ENCODE results near the gene RAB5B. TPM values are rescaled to one million over a fixed set of nuclear protein-coding genes. Genes with fewer than 3 reads are reported as not detected.

RAB5B gene
- total RNA-seq, 2 donors from 2014 or later = 91.3 to 95.5 TPM

DNA sequence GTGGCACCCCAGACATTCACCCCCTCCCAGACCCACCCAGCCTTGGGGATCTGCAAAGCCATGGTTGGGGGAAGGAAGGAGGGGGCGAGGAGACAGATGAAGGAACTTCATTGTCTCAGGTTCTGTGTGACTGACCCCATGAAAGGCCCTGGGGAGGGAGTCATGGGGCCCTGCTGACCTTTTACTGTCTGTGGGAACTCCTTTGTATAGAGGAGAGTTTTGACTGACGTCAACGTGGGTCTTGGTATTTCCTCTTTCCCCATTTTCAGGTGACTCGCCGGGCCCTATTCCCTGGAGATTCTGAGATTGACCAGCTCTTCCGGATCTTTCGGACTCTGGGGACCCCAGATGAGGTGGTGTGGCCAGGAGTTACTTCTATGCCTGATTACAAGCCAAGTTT is 3.1 kb upstream of the RAB5B start:
- Histone ChIP-seq H3K27ac (ENCODE audit: low read depth, low read length) (no peak overlapping the region), H3K4me3 (ENCODE audit: low read length) (no peak overlapping the region), H3K27me3 (ENCODE audit: control insufficient read depth, insufficient read depth, low read length, poor library complexity, severe bottlenecking) (no peaks in the 10 kb centered on the region), H3K9me3 (ENCODE audit: control insufficient read depth, low read length) (no peaks in the 10 kb centered on the region), H3K4me1 (ENCODE audit: control insufficient read depth, insufficient read depth, low read length) (peaks cover 10% of the 10 kb centered on the region), H3K9ac (ENCODE audit: extremely low read depth, low read length, poor library complexity, severe bottlenecking) (no peak overlapping the region), H3K36me3 (ENCODE audit: control insufficient read depth, insufficient read depth, low read length) (peaks cover 45% of the 10 kb centered on the region)
- Mint-ChIP-seq H3K9me3 (no peaks in the 10 kb centered on the region), H3K4me3 (no peak overlapping the region), H3K27ac (no peak overlapping the region), H3K36me3 (ENCODE audit: low read depth) (peaks cover 28% of the 10 kb centered on the region), H3K27me3 (ENCODE audit: insufficient read depth) (no peaks in the 10 kb centered on the region), H3K4me1 (peaks cover 33% of the 10 kb centered on the region)
- WGBS, 2 experiments (ENCODE audit: insufficient coverage in 1 of 2, insufficient read length in 1 of 2) = 94% methylated on average over 7 of the region's 7 CpGs; no CpG with 5 or more reads in 1 of the 2 experiments
- TF ChIP-seq, protein P1, sequence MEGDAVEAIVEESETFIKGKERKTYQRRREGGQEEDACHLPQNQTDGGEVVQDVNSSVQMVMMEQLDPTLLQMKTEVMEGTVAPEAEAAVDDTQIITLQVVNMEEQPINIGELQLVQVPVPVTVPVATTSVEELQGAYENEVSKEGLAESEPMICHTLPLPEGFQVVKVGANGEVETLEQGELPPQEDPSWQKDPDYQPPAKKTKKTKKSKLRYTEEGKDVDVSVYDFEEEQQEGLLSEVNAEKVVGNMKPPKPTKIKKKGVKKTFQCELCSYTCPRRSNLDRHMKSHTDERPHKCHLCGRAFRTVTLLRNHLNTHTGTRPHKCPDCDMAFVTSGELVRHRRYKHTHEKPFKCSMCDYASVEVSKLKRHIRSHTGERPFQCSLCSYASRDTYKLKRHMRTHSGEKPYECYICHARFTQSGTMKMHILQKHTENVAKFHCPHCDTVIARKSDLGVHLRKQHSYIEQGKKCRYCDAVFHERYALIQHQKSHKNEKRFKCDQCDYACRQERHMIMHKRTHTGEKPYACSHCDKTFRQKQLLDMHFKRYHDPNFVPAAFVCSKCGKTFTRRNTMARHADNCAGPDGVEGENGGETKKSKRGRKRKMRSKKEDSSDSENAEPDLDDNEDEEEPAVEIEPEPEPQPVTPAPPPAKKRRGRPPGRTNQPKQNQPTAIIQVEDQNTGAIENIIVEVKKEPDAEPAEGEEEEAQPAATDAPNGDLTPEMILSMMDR (conservative IDR thresholded peaks at IDR 0.05) = no peak
- no peak for DNase-seq

- Mint-ChIP-seq H3K27me3 (ENCODE audit: insufficient read depth) (no peaks in the 10 kb centered on the region), H3K4me3 (no peak overlapping the region), H3K27ac (peak overlapping the region; percentile 71), H3K4me1 (peaks cover 35% of the 10 kb centered on the region), H3K36me3 (ENCODE audit: low read depth) (peaks cover 38% of the 10 kb centered on the region), H3K9me3 (no peaks in the 10 kb centered on the region)
- Histone ChIP-seq H3K27me3 (ENCODE audit: control insufficient read depth, insufficient read depth, low read length, poor library complexity, severe bottlenecking) (no peaks in the 10 kb centered on the region), H3K4me1 (ENCODE audit: control insufficient read depth, insufficient read depth, low read length) (peaks cover 10% of the 10 kb centered on the region), H3K36me3 (ENCODE audit: control insufficient read depth, insufficient read depth, low read length) (peaks cover 55% of the 10 kb centered on the region), H3K9me3 (ENCODE audit: control insufficient read depth, low read length) (no peaks in the 10 kb centered on the region), H3K9ac (ENCODE audit: extremely low read depth, low read length, poor library complexity, severe bottlenecking) (no peak overlapping the region), H3K27ac (ENCODE audit: low read depth, low read length) (no peak overlapping the region), H3K4me3 (ENCODE audit: low read length) (peak overlapping the region; percentile 90)
- peak; percentile 75 for DNase-seq
- TF ChIP-seq, protein P1 (conservative IDR thresholded peaks at IDR 0.05) = no peak
- 71 to 85% methylated on average over 2 of the region's 3 CpGs for WGBS, 2 experiments (ENCODE audit: insufficient coverage in 1 of 2, insufficient read length in 1 of 2)
Observed at GRCh38 chr12:55972042-55972441, 1.8 kb upstream of the RAB5B start.

DNA sequence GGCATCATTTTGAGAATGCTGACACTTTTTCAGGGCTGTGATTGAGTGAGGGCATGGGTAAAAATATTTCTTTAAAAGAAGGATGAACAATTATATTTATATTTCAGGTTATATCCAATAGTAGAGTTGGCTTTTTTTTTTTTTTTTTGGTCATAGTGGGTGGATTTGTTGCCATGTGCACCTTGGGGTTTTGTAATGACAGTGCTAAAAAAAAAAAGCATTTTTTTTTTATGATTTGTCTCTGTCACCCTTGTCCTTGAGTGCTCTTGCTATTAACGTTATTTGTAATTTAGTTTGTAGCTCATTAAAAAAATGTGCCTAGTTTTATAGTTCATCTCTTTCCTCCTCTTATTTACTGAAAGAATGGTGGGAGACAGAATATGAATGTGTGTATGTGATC is 1.4 kb upstream of the RAB5B start:
- Mint-ChIP-seq H3K4me1 (peaks cover 34% of the 10 kb centered on the region), H3K27me3 (ENCODE audit: insufficient read depth) (no peaks in the 10 kb centered on the region), H3K9me3 (no peaks in the 10 kb centered on the region), H3K4me3 (no peak overlapping the region), H3K27ac (peak overlapping the region; percentile 71), H3K36me3 (ENCODE audit: low read depth) (peaks cover 43% of the 10 kb centered on the region)
- DNase-seq = no peak
- peak overlapping the region; percentile 75 for H3K9ac ChIP-seq (ENCODE audit: extremely low read depth, low read length, poor library complexity, severe bottlenecking)
- WGBS, 2 experiments (ENCODE audit: insufficient coverage in 1 of 2, insufficient read length in 1 of 2) = no CpG with 5 or more reads among the region's 1 CpG
- TF ChIP-seq, protein P1 (conservative IDR thresholded peaks at IDR 0.05) = no peak
- H3K27me3 ChIP-seq (ENCODE audit: control insufficient read depth, insufficient read depth, low read length, poor library complexity, severe bottlenecking) = no peaks in the 10 kb centered on the region
- H3K9me3 ChIP-seq (ENCODE audit: control insufficient read depth, low read length) = no peaks in the 10 kb centered on the region
- H3K36me3 ChIP-seq (ENCODE audit: control insufficient read depth, insufficient read depth, low read length) = peaks cover 59% of the 10 kb centered on the region
- no peak overlapping the region for H3K27ac ChIP-seq (ENCODE audit: low read depth, low read length)
- peak overlapping the region; percentile 90 for H3K4me3 ChIP-seq (ENCODE audit: low read length)
- H3K4me1 ChIP-seq (ENCODE audit: control insufficient read depth, insufficient read depth, low read length) = peaks cover 10% of the 10 kb centered on the region

Data from endodermal cell (in vitro differentiated cells).